Bone marrow (tissue), 2 donors: Measurements from ENCODE around the gene SPATA6.

Experiments
- DNase-seq, 2 donors: peaks; one replicate each; lab custom pipeline; 2025; lab: John Stamatoyannopoulos, UW

SPATA6 gene

GRCh38 chr1:48251821-48252220 lies 220.2 kb downstream of the SPATA6 start:
- no peak for DNase-seq

- DNase-seq: no peak
Measured at GRCh38 chr1:48251323-48251722, 220.7 kb downstream of the SPATA6 start.

GRCh38 chr1:48250572-48250971 lies 221.4 kb downstream of the SPATA6 start:
- no peak for DNase-seq

GRCh38 chr1:48249868-48250267 lies 222.1 kb downstream of the SPATA6 start:
- DNase-seq: no peak

GRCh38 chr1:48248356-48248755 lies 223.6 kb downstream of the SPATA6 start:
- DNase-seq: no peak

- DNase-seq: no peak
Measured at GRCh38 chr1:48246727-48247126, 225.3 kb downstream of the SPATA6 start.
